B cell (primary cell): Measurements from ENCODE around the gene SMTNL2.

Experiments
- CTCF ChIP-seq: fragments of 200-600 bp; IDR thresholded peaks from one replicate; pipeline ENCODE4 v1.8.0; 2022; ENCODE audit warnings: antibody characterized with exemption, mild to moderate bottlenecking
- EZH2 ChIP-seq: IDR thresholded peaks from 2 replicates; pipeline ENCODE4 v1.6.1; 2012; ENCODE audit warnings: borderline replicate concordance, low read depth, mild to moderate bottlenecking, moderate library complexity, low read length; ENCODE audit not compliant: insufficient read depth, poor library complexity, severe bottlenecking

- no peak for TF ChIP-seq CTCF
- no peak for TF ChIP-seq EZH2
These were observed 44.6 kb upstream of the SMTNL2 start for GRCh38 chr17:4539576-4540223.
